ENCODE results near the gene PITX2. TPM values are rescaled to one million over a fixed set of nuclear protein-coding genes. Genes with fewer than 3 reads are reported as not detected.

The PITX2 gene
- total and polyA plus RNA-seq, 2 of the 8 experiments (the other 6 are each of a cell fraction or from before 2014, with no cell fraction given): 0.09 to 0.67 TPM

DNA sequence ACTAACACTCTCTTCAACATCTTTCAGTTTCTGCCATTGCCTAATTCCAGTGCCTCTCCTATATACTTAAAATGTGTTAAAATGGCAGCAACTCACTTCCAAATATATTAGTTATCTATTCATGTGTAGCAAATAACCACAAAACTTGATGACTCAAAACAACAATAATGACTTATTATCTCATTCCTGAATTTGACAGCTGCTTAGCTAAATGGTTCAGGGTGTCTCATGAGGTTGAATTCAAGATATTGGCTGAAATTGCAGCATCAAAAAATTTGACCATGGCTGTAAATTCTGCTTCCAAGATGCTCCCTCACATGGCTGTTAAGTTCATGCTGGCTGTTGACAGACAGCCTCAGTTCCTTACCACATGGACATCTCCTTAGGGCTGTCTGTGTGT is 25.3 kb downstream of the PITX2 start:
- Histone ChIP-seq H2BK12ac (ENCODE audit: low read depth, low read length) (no peak overlapping the region), H2BK20ac (ENCODE audit: low read length) (no peak overlapping the region), H3K4me2 (ENCODE audit: insufficient read depth in 1 of 2, low read depth in 2 of 2, low read length in 2 of 2) (no peak overlapping the region), H4K5ac (ENCODE audit: insufficient read length, low read depth, low read length) (no peak overlapping the region), H4K8ac (ENCODE audit: extremely low read depth, insufficient read depth, low read length) (no peak overlapping the region), H2BK120ac (replicated peaks; ENCODE audit: low read depth, low read length) (no peak overlapping the region), H3K27ac (ENCODE audit: low read depth, low read length) (no peak overlapping the region), H2AK5ac (ENCODE audit: low read depth, low read length) (no peak overlapping the region), H3K4ac (replicated peaks; ENCODE audit: insufficient read length, low read depth, low read length) (no peak overlapping the region), H4K20me1 (replicated peaks in 1 of 2; ENCODE audit: control insufficient read depth in 1 of 2, insufficient read depth in 2 of 2, low read length in 2 of 2) (no peaks in the 10 kb centered on the region), H3K79me2 (ENCODE audit: control insufficient read depth in 1 of 2, insufficient read depth in 2 of 2, low read length in 2 of 2) (no peaks in the 10 kb centered on the region), H3K4me3 (ENCODE audit: extremely low read depth in 1 of 4, insufficient read depth in 2 of 4, low read depth in 3 of 4, low read length in 4 of 4) (no peak overlapping the region), H3K36me3 (ENCODE audit: control insufficient read depth in 2 of 4, insufficient read depth in 4 of 4, low read length in 3 of 4) (no peaks in the 10 kb centered on the region), H3K79me1 (ENCODE audit: low read depth, low read length) (no peaks in the 10 kb centered on the region), H3K4me1 (replicated peaks in 1 of 4; ENCODE audit: control insufficient read depth in 3 of 4, insufficient read depth in 4 of 4, low read length in 3 of 4) (no peaks in the 10 kb centered on the region), H4K91ac (replicated peaks; ENCODE audit: insufficient read length, low read length) (no peak overlapping the region), H3K23ac (ENCODE audit: insufficient read length) (no peak overlapping the region), H3K56ac (replicated peaks; ENCODE audit: insufficient read length, low read depth, low read length) (no peak overlapping the region), H3K9ac (replicated peaks in 1 of 4; ENCODE audit: extremely low read depth in 1 of 4, low read depth in 3 of 4, low read length in 3 of 4) (no peak overlapping the region), H3K9me3 (ENCODE audit: insufficient read depth in 2 of 2, low read depth in 1 of 2, low read length in 1 of 2) (no peaks in the 10 kb centered on the region), H3K23me2 (ENCODE audit: low read depth, low read length) (no peaks in the 10 kb centered on the region), H2AFZ (ENCODE audit: low read length) (no peak overlapping the region), H2BK5ac (ENCODE audit: low read depth, low read length) (no peak overlapping the region), H2BK15ac (ENCODE audit: low read length) (no peak overlapping the region), H3K27me3 (replicated peaks in 1 of 4; ENCODE audit: control insufficient read depth in 3 of 4, extremely low read depth in 1 of 4, insufficient read depth in 3 of 4, low read length in 3 of 4) (no peaks in the 10 kb centered on the region), H3K14ac (ENCODE audit: insufficient read length) (no peak overlapping the region), H3K18ac (ENCODE audit: extremely low read depth, low read length) (no peak overlapping the region)
- TF ChIP-seq TEAD4 (IDR thresholded peaks at IDR 0.05; ENCODE audit: low read depth, low read length) (no peak), POLR2A (IDR thresholded peaks at IDR 0.05; ENCODE audit: control extremely low read depth in 1 of 2, low read depth in 2 of 2, low read length in 2 of 2) (no peak), KDM1A (IDR thresholded peaks at IDR 0.05; ENCODE audit: borderline replicate concordance, low read length) (no peak), SUZ12 (IDR thresholded peaks at IDR 0.05; ENCODE audit: low read length) (no peak), SRF (IDR thresholded peaks at IDR 0.05; ENCODE audit: low read depth, low read length) (no peak), POU5F1 (IDR thresholded peaks at IDR 0.05; ENCODE audit: low read depth, low read length) (no peak), SAP30 (IDR thresholded peaks at IDR 0.05; ENCODE audit: insufficient read depth, insufficient replicate concordance, low read length) (no peak), TAF1 (IDR thresholded peaks at IDR 0.05; ENCODE audit: low read depth, low read length) (no peak), ASH2L (IDR thresholded peaks at IDR 0.05; ENCODE audit: low read length) (no peak), TAF7 (optimal IDR thresholded peaks at IDR 0.05; ENCODE audit: borderline replicate concordance, low read depth, low read length) (no peak), CHD1 (IDR thresholded peaks at IDR 0.05; ENCODE audit: low read depth, low read length) (no peak)
- no peak for FAIRE-seq
- CTCF ChIA-PET (ENCODE audit: partially characterized antibody): interaction anchor here (0.6 to 1.7 kb wide), 2 partner anchors 11 to 13 kb away, joined by 3 to 8 read pairs; no protein-coding TSS in a partner anchor
- POLR2A ChIA-PET (ENCODE audit: partially characterized antibody): no interaction called here
- DNase-seq (ENCODE audit: low read depth in 1 of 2, low spot score in 2 of 2): no peak
